Forelimb muscle (tissue), 1 donor: Measurements from ENCODE around the gene LRRC7. TPM values are rescaled to one million over a fixed set of nuclear protein-coding genes. Genes with fewer than 3 reads are reported as not detected.

Experiments used
- DNase-seq: peaks from one replicate; pipeline ENCODE4 v3.0.0-alpha.2; 2013; ENCODE audit warnings: low read depth
- polyA plus RNA-seq: library from polyadenylated mRNA; unstranded; fragments of 120-200 nt; gene quantifications from one replicate; pipeline ENCODE4 v1.2.1, GENCODE V29; 2013; ENCODE audit not compliant: insufficient read length

Gene LRRC7
- polyA plus RNA-seq, 1 donor = 19.6 TPM

DNA sequence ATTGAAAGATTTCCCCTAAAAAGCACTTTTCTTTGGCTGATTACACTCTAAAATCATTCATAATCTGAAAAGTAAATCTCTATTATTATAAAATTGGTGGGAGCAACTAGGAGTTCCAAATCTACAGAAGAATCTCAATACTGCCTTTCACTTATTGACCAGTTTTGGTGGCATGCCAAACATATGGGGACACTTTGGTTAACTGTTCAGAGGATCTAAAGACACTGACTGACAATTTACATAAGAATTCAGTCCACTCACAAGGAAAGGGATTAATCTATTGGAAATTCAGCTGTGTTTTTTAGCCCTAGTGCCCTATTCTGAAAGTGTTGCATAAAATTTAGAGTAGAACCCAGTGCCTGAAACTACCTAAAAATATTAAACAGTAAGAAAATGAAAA is 524.1 kb downstream of the LRRC7 start:
- DNase-seq = peak; percentile 16

DNA sequence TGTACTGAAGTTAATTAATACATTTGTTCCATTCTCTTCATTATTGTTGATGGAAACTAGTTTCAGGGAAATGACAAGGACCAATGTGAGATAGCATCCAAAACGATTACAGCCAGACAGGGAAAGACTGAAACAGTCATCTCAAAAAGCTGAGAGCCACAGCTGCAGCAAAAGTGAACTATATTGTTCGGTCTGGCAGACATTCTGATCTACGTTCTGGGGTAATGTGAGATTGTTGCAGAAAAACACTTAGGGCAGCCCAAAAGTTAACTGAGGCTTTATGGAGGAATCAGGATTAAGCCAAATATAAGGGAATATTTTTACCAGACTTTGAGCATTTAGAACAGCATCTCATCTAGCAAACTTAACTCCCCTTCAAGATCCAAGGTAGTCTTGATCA is 524.8 kb downstream of the LRRC7 start:
- no peak for DNase-seq

DNA sequence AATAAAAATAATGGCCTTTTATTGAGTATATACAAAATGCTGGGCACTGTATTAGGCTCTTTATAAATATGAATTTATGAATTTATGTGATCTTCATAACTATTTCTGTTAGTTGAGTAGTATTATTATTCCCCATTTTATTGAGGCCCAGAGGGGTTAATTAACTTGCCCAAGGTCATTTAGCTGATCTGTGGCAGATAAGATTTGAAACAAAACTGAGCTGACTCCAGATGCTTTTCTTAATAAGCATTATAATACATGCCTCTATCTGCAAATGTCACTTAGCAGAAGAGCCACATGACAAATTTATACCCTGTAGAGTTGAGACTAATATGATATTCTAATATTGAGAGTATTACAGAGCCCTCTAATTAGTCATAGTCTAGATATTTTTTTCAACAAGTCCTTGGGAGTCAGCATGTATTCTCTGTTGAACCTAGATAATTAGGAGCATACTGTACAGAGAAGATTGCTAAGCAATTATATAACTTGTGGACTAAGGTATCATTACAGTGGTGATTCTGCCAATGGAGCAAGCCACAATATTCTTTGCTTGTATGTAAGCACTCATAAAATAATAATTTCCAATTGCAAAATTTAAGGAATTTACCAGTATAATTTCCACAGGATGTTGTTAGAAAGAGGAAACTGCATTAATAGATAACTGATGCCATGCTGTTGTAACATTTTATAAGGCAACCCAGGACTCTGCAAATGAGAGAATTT is 525.7 kb downstream of the LRRC7 start:
- DNase-seq = no peak

DNA sequence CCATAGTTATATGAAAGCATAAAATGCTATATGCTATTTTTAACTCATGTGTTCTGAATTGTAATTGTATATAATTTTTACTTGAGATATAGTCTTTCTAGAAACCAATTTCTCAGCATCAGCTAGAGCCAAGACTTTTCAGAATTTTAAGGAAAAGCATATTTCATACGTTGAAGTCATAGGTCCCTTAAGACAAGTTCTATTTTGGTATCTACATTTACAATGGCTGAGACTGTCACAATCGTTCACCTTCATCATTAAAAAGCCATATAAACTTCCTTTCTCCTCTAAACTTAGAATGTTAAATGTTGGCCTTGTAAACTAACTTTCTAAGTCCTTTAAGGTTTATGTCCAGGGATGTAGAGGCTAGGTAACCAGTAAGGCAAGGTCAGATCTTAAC is 533.5 kb downstream of the LRRC7 start:
- DNase-seq = peak; percentile 67

DNA sequence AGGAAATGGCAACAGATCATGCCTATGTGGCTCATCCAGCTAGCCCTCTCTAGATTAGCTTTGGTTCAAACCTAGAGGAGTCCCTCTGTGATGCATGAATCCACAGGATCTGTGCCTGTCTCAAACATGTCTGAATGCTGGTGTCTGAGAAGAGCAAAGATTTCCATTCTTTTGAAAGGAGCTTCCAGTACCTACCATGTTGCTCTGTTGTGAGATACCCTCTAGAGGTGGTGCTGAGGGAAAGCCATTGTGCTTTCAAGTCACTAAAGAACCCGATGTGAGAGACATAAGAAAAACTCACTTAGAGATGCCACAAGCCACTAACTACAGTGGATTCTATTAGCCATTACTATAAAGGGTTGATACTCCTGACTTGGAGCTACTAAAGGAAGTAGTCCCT is 534.1 kb downstream of the LRRC7 start:
- no peak for DNase-seq

DNA sequence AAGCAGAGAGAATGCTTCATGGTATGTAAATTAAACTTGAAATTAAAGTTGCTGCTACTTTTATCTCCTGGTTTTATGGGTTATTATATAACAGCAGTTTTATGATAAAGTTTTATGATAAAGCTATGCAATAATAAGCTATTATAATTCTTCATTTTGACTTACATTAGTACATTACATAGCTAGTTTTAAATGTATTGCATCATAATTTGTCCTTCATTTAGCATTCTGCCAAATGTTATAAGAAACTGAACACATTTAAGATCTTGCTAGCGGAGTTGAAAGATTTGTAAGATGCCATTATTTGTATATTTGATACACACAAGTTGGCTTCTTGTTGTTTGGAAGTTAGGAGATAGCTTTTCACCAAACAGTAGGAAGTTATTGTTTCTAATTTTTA is 536.0 kb downstream of the LRRC7 start:
- no peak for DNase-seq

DNA sequence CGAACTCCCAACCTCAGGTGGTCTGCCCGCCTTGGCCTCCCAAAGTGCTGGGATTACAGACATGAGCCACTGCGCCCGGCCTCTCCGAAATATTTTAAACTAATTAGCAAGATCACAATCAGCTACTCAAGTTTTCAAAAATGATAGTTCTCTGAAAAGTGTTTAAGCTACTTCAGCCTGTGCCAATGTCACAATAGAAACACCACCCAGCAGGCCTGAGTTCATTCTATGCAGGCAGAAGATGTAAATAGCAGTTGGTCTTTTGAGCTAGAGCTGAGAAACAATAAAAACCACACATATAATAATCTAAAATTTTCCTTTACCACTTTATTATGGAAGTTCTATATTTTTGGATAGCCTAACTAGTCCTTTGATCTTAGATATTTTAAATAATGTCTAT is 541.5 kb downstream of the LRRC7 start:
- no peak for DNase-seq

DNA sequence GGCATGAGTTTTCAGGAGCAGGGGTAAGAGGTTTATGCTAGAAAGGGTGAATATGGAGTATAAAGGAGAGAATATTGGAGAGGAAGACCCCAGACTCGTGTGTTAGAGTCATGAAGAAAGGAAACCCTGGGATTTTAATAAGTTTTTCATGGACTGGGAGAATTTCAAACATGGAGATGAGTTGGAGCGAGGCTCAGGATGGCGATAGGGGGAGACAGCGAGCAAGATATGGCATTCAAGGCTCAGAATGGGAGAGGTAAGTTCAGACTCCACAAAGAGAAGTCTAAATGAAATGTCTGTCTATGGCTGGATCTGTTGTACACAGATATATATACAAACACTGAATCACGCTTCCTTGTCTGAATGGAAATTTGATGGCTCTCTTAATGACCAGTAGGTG is 545.1 kb downstream of the LRRC7 start:
- no peak for DNase-seq

DNA sequence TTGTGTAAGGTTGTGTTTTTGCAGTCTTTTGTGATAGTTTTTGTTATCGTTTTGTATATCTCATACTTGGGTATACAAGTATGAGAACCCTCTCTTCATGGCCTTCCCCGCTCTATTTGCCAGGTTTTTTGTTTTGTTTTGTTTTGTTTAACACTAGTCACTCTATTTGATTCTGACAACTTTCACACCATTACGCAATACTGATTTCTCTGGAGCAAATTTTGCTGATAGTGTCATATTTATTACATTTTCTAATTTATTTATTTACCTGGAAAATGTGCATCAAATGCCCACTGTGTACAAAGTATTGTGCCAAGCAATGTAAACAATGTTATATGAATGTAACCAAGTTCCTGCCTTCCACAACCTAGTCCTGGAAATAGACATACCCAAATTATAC is 547.6 kb downstream of the LRRC7 start:
- no peak for DNase-seq

DNA sequence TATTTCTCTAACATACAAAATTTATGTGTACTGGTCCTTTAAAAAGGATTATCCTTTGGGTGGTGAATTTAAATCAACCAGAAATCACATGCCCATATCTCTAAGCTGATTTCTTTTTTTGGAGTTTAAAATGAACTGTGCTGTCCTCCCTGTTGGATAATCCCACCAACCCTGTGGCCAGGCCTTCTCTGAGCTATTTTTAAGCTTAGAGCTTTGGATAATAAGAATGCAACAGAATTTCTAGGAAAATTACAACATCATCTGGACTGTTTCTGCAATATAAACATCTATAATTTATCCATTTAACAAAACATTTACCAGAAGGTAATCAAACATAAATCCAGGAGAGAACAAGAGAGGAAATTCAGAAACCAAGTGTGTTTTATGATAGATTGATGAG is 549.3 kb downstream of the LRRC7 start:
- DNase-seq = no peak

DNA sequence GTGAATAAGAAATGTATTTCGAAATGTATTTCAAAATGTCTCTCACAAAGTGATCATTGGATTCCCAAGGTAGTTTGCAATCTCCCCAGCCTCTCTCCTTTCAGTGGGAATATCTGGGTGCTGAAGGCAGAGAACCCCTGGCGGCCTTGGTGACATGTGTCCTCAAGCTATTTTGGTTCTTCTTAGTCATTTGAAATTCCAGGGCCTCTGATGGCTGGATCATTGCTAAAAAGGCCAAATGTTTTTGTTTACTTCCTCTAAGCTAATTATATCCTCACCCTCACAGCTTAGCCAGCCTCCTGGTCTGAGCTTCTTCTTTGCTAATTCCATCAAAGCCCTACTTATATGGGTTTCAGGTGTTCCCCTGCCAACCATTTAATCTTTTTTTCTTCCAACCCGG is 566.4 kb downstream of the LRRC7 start:
- no peak for DNase-seq

DNA sequence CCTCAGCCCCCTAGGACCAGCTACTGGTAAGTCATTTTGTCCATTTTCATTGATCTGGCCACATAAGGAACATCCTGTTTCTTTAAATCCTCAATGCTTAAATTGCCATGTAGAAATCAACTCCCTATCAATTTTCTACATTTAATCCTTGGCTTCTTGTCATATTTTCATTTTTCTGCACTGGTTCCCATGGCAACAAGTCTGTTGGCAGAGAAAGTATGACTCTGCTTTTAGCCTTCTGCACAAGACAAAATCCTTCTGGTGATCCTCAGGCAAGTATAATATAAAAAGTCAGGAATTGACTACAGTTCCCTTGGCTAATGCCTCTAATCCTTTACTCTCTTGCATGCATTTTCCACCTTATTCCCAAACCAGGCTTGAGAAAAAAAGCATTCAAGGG is 572.6 kb downstream of the LRRC7 start:
- DNase-seq = peak; percentile 93

DNA sequence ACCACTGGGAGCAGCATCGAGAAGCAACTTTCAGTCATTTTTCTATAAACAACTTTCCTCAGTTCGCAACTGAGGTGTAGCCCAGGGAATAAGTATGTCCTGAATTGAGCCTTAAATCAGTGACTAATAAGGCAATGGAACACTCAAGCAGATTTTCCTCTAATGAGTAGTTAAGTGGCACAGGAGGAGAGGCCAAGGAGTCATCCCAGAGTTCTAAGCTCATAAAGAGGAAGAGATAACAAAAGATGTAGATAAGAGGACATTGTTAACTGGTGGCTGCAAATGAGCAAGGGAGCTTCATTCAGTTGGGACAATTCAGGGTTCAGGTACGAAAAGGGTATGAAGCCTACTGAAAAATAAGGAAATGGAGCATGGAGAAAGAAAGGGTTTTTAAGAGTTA is 573.2 kb downstream of the LRRC7 start:
- no peak for DNase-seq

DNA sequence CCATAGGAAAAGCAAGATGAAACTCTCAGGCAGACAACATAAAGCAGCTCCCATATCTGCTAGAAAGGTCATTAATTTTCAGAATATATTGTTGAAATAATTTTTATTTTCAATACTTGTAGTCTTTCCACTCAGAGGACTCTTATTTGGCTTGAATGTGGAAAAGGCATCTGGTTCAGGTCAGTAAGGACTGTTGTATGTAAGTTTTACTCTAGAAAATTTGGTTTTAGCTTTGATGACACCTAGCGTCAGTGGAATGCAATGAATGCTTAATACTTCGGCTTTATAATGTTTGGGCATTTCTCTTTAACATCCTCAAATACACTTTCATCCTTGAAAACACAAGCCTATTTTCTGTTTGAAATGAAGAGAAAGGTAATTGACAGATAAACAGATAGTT is 574.4 kb downstream of the LRRC7 start:
- peak; percentile 67 for DNase-seq

DNA sequence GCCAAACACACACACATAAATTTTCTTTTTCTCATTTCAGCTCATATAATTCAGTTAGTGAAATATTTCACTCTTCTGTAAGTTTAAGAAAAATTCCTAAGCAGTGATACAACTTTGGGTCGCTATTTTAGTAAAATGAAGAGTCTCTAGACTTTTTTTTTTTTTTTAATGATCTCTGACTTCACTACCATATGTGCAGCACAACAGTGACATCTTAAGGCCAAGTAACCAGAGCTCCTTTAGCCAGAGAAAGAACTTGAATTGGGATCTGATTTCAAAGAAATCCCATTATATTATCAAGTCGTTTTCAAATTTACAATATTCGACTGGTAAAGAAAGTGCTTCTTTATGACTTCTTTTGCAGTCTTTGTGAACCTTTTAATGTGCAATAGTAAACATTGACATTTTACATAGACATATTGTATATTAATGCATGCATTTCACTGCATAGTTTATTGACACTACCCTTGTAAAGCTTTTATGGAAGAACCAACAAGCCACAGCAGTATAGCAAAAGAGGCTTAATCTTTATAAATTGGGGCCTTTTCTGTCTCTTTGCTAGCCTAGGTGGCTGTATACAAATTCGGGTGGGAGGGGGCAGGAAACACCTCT is 575.4 kb downstream of the LRRC7 start:
- DNase-seq = peak; percentile 46

DNA sequence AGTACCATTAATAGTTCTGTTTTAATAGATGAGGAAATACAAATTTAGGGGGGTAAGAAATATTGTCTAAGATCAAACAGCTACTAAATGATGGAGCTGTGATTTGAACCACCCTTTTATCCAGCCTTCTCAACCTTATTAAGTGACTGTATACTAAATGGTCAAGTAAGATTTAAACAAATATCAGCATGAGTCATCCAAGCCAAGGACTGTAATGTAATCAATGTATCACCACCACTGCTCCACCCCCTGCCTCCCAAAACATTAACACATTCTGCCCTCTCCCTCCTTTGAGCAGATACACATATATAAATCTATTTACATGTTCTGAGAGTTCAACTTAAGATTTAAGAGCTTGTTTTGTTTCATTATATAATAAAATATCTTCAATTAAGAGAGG is 578.8 kb downstream of the LRRC7 start:
- no peak for DNase-seq

DNA sequence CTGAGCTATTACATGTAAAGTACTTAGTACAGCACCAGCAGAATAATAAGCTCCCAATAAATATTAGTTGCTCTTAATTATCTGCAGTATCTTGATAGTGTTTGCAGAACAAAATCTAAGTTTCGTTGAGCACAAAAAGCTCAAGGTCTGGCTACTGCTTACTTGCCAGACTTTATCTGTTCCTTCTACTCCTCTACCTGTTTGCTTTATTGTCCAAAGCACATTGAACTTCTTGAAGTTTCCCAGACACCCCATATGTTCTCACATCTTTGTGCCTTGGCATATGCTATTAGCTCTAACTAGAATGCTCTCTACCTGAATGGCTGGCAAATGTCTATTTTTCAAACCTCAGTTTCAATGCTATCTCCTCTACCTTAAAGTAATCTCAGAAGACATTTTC is 582.7 kb downstream of the LRRC7 start:
- no peak for DNase-seq

DNA sequence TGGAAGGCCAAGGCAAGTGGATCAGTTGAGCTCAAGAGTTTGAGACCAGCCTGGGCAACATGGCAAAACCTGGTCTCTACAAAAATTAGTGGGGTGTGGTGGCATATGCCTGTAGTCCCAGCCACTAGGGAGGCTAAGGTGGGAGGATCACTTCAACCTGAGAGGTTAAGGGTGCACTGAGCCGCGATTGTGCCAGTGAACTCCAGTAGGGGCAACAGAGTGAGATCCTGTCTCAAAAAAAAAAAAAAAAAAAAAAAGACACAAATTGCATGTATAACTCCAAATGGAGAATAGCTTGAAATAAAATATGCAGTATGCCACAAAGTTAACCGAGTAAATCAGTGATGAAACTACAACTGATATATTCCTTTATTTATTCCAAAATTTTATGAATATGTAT is 586.0 kb downstream of the LRRC7 start:
- DNase-seq = no peak

DNA sequence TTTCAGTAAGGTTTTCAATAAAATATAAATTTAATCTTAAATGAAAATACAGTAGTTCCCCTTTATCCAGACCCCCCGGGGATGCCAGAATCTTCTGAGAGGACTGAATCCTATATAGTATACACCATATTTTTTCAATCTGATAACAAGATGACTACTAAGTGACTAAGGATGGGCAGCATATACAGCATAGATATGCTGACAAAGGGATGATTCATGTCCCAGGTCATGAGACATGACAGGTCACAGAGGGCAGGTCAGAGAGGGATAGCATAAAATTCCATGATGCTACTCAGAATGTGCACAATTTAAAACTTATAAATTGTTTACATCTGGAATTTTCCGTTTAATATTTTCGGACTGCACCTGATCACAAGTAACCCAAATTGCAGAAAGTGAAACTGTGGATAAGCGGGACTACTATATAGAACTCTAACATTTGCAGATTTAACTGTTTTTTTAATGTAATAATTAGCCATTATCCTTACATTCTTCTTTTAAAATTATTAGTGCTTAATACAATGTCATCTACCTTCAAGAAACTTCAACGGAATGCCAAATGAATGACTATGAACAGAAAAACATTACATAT is 588.9 kb downstream of the LRRC7 start:
- no peak for DNase-seq

DNA sequence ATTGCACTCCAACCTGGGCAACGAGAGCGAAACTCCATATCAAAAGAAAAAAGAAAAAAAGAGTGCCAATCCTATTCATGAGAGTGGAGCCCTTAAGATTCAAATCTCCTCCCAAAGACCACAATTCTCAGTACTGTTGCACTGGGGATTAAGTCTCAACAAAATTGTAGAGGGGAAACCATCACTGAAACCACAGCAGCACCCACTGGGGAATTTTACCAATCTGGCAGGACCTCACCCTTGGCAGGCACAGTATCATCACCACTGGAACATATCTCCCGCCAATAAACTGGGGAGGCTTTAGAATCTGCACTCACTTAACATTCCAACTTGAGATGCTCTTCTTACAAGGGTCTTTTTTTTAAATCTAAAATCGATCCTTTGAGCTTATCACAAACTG is 596.6 kb downstream of the LRRC7 start:
- no peak for DNase-seq

DNA sequence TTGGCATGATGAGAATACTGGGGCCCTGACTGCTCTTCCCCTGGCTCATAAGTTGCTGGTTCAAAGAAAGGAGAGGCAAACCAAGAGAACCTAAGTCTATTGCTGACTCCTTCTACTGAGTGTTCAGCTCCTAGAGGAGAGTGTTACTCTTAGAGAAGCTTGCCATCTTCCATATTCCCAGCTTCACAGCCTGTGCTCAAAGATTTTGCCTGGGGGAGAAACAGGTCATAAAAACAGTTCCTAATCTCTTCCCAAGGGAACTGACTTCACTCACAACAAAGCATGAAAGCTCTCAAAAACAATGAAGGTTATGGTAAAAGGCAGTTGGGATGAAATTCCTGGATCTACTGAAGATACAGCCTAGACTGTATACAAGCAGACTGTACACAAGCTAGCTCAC is 600.6 kb downstream of the LRRC7 start:
- no peak for DNase-seq

DNA sequence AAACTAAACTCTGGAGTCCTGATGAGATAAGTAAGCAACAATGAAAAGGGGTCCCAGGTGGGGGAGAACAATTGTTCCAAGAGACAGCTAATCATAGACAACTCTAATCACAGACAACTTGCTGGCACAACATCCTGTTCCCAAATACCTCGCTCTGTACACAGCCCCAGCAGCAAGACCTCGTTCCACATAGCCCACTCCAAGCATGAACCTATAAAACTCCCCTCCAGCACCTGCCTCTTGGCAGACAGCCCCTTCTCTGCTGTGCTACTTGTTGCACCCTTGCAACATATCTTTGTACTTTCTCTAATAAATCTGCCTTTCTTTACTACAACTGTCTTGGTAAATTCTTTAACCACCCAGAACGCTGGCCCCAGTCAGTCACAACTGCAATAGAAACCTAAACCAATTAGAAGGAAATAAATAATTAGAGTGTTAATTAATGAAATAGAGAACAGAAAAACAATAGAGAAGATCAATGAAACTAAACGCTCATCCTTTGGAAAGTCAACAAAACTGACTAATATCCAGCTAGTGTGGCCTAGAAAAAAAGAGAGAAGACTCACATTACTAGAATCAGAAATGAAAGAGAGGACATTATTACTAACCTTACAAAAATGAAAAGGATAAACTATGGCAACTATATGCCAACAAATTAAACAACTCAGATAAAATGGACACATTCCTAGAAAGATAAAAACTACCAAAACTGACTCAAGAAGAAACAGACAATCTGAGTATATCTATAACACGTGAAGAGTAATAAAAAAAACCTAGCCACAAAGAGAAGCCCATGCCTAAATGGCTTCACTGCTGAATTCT is 601.5 kb downstream of the LRRC7 start:
- no peak for DNase-seq

DNA sequence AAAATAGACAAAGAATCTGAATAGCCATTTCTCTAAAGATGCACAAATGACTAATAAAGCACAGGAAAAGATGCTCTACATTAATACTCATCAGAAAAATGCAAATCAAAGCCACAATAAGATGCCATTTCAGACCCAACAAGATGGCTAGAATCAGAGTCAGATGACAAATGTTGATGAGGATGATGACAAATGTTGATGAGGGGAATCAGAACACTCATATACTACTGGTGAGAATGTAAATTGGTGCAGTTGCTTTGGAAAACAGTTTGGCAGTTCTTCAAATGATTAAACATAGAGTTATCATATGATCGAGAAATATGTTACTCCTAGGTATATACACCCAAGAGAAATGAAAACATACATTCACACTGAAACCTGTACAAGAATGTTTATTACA is 603.8 kb downstream of the LRRC7 start:
- DNase-seq = no peak
